GM23338 (cell line): Measurements from ENCODE around the gene PINK1. TPM values are rescaled to one million over a fixed set of nuclear protein-coding genes. Genes with fewer than 3 reads are reported as not detected.

Experiments used
- ATAC-seq: fragments of 200-7000 bp; cut with Tn5 transposase; 3 replicates; pipeline ENCODE4 v1.9.1; 2020
- DNase-seq: peaks from one replicate; pipeline ENCODE4 v3.0.0-alpha.2; 2015; ENCODE audit warnings: low spot score
- H2AFZ ChIP-seq: fragments of 200-600 bp; sonication (generic); 2 replicates; pipeline ENCODE4 v1.8.0; 2016; ENCODE audit warnings: antibody characterized with exemption, mild to moderate bottlenecking, moderate library complexity
- H3F3A ChIP-seq: fragments of 200-600 bp; sonication (generic); replicated peaks from 2 replicates; pipeline ENCODE4 v1.8.0; 2017; ENCODE audit warnings: antibody characterized with exemption, mixed run types, low read depth
- H3K27ac ChIP-seq: fragments of 200-600 bp; sonication (generic); 2 replicates; pipeline ENCODE4 v1.6.1; 2016; ENCODE audit warnings: low read depth
- H3K27me3 ChIP-seq: fragments of 200-600 bp; sonication (generic); 2 replicates; pipeline ENCODE4 v1.8.0; 2016; ENCODE audit warnings: mild to moderate bottlenecking, mixed run types, moderate library complexity; ENCODE audit not compliant: insufficient read depth
- H3K36me3 ChIP-seq: fragments of 200-600 bp; sonication (generic); 2 replicates; pipeline ENCODE4 v1.8.0; 2016; ENCODE audit warnings: mild to moderate bottlenecking; ENCODE audit not compliant: insufficient read depth
- H3K4me1 ChIP-seq: fragments of 200-600 bp; sonication (generic); 2 replicates; pipeline ENCODE4 v1.8.0; 2016; ENCODE audit warnings: mild to moderate bottlenecking, moderate library complexity; ENCODE audit not compliant: insufficient read depth
- H3K4me2 ChIP-seq: fragments of 200-600 bp; sonication (generic); 2 replicates; pipeline ENCODE4 v1.7.1; 2017; ENCODE audit warnings: mixed run types
- H3K4me3 ChIP-seq: fragments of 200-600 bp; sonication (generic); 2 replicates; pipeline ENCODE4 v1.6.1; 2016; ENCODE audit warnings: mixed run types
- H3K79me2 ChIP-seq: fragments of 200-600 bp; sonication (generic); replicated peaks from 2 replicates; pipeline ENCODE4 v1.8.0; 2017; ENCODE audit warnings: mild to moderate bottlenecking; ENCODE audit not compliant: insufficient read depth
- H3K9me2 ChIP-seq: fragments of 200-600 bp; sonication (generic); 2 replicates; pipeline ENCODE4 v1.8.0; 2017; ENCODE audit not compliant: insufficient read depth
- H4K20me1 ChIP-seq: fragments of 200-600 bp; sonication (generic); replicated peaks from 2 replicates; pipeline ENCODE4 v1.8.0; 2017; ENCODE audit warnings: mild to moderate bottlenecking; ENCODE audit not compliant: insufficient read depth
- H3K27ac Mint-ChIP-seq: 2 replicates; pipeline ENCODE4 v1.8.0; 2020; ENCODE audit warnings: inconsistent platforms, mild to moderate bottlenecking, moderate library complexity, mixed read lengths
- H3K27me3 Mint-ChIP-seq: 3 replicates; pipeline ENCODE4 v1.8.0; 2022; ENCODE audit warnings: low read depth, mild to moderate bottlenecking, moderate library complexity, mixed read lengths, inconsistent platforms; ENCODE audit not compliant: insufficient read depth, poor library complexity
- H3K36me3 Mint-ChIP-seq: 3 replicates; pipeline ENCODE4 v1.8.0; 2021; ENCODE audit warnings: low read depth, mild to moderate bottlenecking, inconsistent platforms, moderate library complexity, mixed read lengths
- H3K4me1 Mint-ChIP-seq: 3 replicates; pipeline ENCODE4 v1.8.0; 2020; ENCODE audit warnings: mild to moderate bottlenecking, inconsistent platforms, mixed read lengths
- H3K4me3 Mint-ChIP-seq: 3 replicates; pipeline ENCODE4 v1.8.0; 2021; ENCODE audit warnings: moderate library complexity, mild to moderate bottlenecking, inconsistent platforms, mixed read lengths
- H3K9me3 Mint-ChIP-seq: 3 replicates; pipeline ENCODE4 v1.8.0; 2020; ENCODE audit warnings: moderate library complexity, mild to moderate bottlenecking, inconsistent platforms, mixed read lengths
- CREB1 ChIP-seq: fragments of 250-450 bp; sonication (Bioruptor Pico); IDR thresholded peaks from 2 replicates; pipeline ENCODE4 v1.5.0; 2020; ENCODE audit warnings: low read depth, mild to moderate bottlenecking, moderate library complexity
- ETS1 ChIP-seq: IDR thresholded peaks from 2 replicates; pipeline ENCODE4 v1.6.1; 2016; ENCODE audit warnings: antibody characterized with exemption
- JUNB ChIP-seq: IDR thresholded peaks from one replicate; pipeline ENCODE4 v1.6.1; 2016; ENCODE audit warnings: antibody characterized with exemption; ENCODE audit not compliant: unreplicated experiment
- POLR2AphosphoS5 ChIP-seq: IDR thresholded peaks from 2 replicates; pipeline ENCODE4 v1.6.1; 2016; ENCODE audit warnings: antibody characterized with exemption, low read depth
- REST ChIP-seq: IDR thresholded peaks from one replicate; pipeline ENCODE4 v1.6.1; 2018; ENCODE audit warnings: antibody characterized with exemption; ENCODE audit not compliant: unreplicated experiment
- STAT1 ChIP-seq: IDR thresholded peaks from one replicate; pipeline ENCODE4 v1.6.1; 2016; ENCODE audit warnings: antibody characterized with exemption; ENCODE audit not compliant: unreplicated experiment
- ZNF462 ChIP-seq: fragments of 250-450 bp; sonication (Bioruptor Pico); IDR thresholded peaks from 2 replicates; pipeline ENCODE4 v1.5.0; 2020; ENCODE audit warnings: mild to moderate bottlenecking, moderate library complexity
- polyA plus RNA-seq: library from polyadenylated mRNA; unstranded; fragments of >200 nt; fragmentation: Nextera tagmentation; extraction: Ambion mirVana; gene quantifications from 2 replicates; pipeline ENCODE4 v1.2.1, GENCODE V29; 2016
- total RNA-seq: library from RNA; depleted of rRNA; stranded (reverse); fragments of >200 nt; shearing (Covaris generic); gene quantifications from 2 replicates; pipeline ENCODE4 v1.2.3, GENCODE V29; 2014
- TF ChIP-seq, protein P1 (sequence below), 2 experiments: fragments of 200-600 bp in 1 of 2; sonication (generic) in 1 of 2; conservative IDR thresholded peaks; 2 replicates each; pipeline versions ENCODE4 v1.5.1 to v1.6.1; 2016 to 2017; ENCODE audit warnings: antibody characterized with exemption in 2 of 2, low read depth in 2 of 2, mild to moderate bottlenecking in 2 of 2, moderate library complexity in 1 of 2

The PINK1 gene
- total and polyA plus RNA-seq, 2 experiments from 2014 or later: 20.8 to 42.7 TPM

GRCh38 chr1:20615946-20616846, 17.1 kb upstream of the PINK1 start:
- H3K27ac ChIP-seq: peak overlapping the region; percentile 26; the same call in 1 of the 2 replicates
- Mint-ChIP-seq H3K27me3 (peaks cover 4% of the 10 kb centered on the region), H3K4me3 (no peak overlapping the region), H3K9me3 (no peaks in the 10 kb centered on the region; the same call in 2 of the 3 replicates), H3K36me3 (no peaks in the 10 kb centered on the region), H3K4me1 (peaks cover 19% of the 10 kb centered on the region; the same call in 2 of the 3 replicates), H3K27ac (no peak overlapping the region; the same call in 1 of the 2 replicates)
- no peaks in the 10 kb centered on the region for H3K79me2 ChIP-seq
- no peaks in the 10 kb centered on the region for H3K27me3 ChIP-seq
- no peaks in the 10 kb centered on the region for H3K36me3 ChIP-seq
- H4K20me1 ChIP-seq: no peaks in the 10 kb centered on the region
- no peak overlapping the region for H3K4me2 ChIP-seq
- ATAC-seq (no peak), DNase-seq (no peak)
- peaks cover 7% of the 10 kb centered on the region; the same call in 1 of the 2 replicates for H3F3A ChIP-seq
- H2AFZ ChIP-seq: peak overlapping the region; percentile 76
- no peaks in the 10 kb centered on the region for H3K9me2 ChIP-seq
- H3K4me3 ChIP-seq: no peak overlapping the region
- TF ChIP-seq CREB1: no peak
- no peak for TF ChIP-seq JUNB
- no peak for TF ChIP-seq REST
- TF ChIP-seq ETS1: no peak
- no peak for TF ChIP-seq ZNF462 (CRISPR knock-in tag)
- no peak for TF ChIP-seq POLR2AphosphoS5
- TF ChIP-seq STAT1: no peak
- TF ChIP-seq, protein P1, sequence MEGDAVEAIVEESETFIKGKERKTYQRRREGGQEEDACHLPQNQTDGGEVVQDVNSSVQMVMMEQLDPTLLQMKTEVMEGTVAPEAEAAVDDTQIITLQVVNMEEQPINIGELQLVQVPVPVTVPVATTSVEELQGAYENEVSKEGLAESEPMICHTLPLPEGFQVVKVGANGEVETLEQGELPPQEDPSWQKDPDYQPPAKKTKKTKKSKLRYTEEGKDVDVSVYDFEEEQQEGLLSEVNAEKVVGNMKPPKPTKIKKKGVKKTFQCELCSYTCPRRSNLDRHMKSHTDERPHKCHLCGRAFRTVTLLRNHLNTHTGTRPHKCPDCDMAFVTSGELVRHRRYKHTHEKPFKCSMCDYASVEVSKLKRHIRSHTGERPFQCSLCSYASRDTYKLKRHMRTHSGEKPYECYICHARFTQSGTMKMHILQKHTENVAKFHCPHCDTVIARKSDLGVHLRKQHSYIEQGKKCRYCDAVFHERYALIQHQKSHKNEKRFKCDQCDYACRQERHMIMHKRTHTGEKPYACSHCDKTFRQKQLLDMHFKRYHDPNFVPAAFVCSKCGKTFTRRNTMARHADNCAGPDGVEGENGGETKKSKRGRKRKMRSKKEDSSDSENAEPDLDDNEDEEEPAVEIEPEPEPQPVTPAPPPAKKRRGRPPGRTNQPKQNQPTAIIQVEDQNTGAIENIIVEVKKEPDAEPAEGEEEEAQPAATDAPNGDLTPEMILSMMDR (conservative IDR thresholded peaks at IDR 0.05; ENCODE audit: low read depth in 2 of 2): no peak
- H3K4me1 ChIP-seq: peaks cover 17% of the 10 kb centered on the region; the same call in 1 of the 2 replicates
